Sigmoid colon (tissue), 7 donors: ENCODE data around the gene THAP4. TPM values are rescaled to one million over a fixed set of nuclear protein-coding genes. Genes with fewer than 3 reads are reported as not detected.

Source experiments
- DNase-seq: peaks from one replicate; pipeline ENCODE4 v3.0.0-alpha.2; 2019
- H3K27ac ChIP-seq, 4 donors: fragments of 200-600 bp; sonication (generic); one replicate each; pipeline ENCODE4 v1.5.1; 2016 to 2019; ENCODE audit warnings: mild to moderate bottlenecking in 1 of 4
- H3K27me3 ChIP-seq, 3 donors: fragments of 200-600 bp; sonication (generic); one replicate each; pipeline ENCODE4 v1.5.1; 2019; ENCODE audit warnings: mild to moderate bottlenecking in 1 of 3
- H3K36me3 ChIP-seq, 4 donors: fragments of 200-600 bp; sonication (generic); one replicate each; pipeline ENCODE4 v1.5.1; 2016 to 2019
- H3K4me1 ChIP-seq, 4 donors: fragments of 200-600 bp; sonication (generic); one replicate each; pipeline ENCODE4 v1.5.1; 2017 to 2019
- H3K4me3 ChIP-seq, 4 donors: fragments of 200-600 bp; sonication (generic); one replicate each; pipeline ENCODE4 v1.5.1; 2017 to 2019; ENCODE audit warnings: mild to moderate bottlenecking in 2 of 4, moderate library complexity in 1 of 4
- H3K9me3 ChIP-seq, 4 donors: fragments of 200-600 bp in 3 of 4; sonication (generic) in 3 of 4; one replicate each; pipeline versions ENCODE4 v1.5.1 to v1.6.1; 2013 to 2019
- CTCF ChIP-seq, 4 experiments: fragments of 450-650 bp in 3 of 4; fragments of 200-600 bp in 1 of 4; IDR thresholded peaks; one replicate each; pipeline ENCODE4 v1.5.1; 2016 to 2019; ENCODE audit warnings: antibody characterized with exemption in 4 of 4, mild to moderate bottlenecking in 3 of 4, moderate library complexity in 2 of 4
- EP300 ChIP-seq, 4 donors: sonication (generic); formaldehyde crosslinking; IDR thresholded peaks; one replicate each; pipeline ENCODE4 v1.6.1; 2017; ENCODE audit warnings: antibody characterized with exemption in 4 of 4
- POLR2A ChIP-seq, 2 donors: fragments of 450-650 bp; IDR thresholded peaks; one replicate each; pipeline ENCODE4 v1.6.1; 2016; ENCODE audit warnings: antibody characterized with exemption in 2 of 2, mild to moderate bottlenecking in 2 of 2, moderate library complexity in 2 of 2
- POLR2AphosphoS5 ChIP-seq, 4 donors: sonication (generic); formaldehyde crosslinking; IDR thresholded peaks; one replicate each; pipeline ENCODE4 v1.6.1; 2017; ENCODE audit warnings: antibody characterized with exemption in 4 of 4
- WGBS, 2 donors: extraction: QIAGEN DNeasy Blood & Tissue Kit; methylation state at CpG; one replicate each; pipeline ENCODE4 v1.1.7; 2013; 5-methylcytosine and 5-hydroxymethylcytosine counted together
- intact Hi-C: fragments of 100-400 bp; cut with DNase I; formaldehyde crosslinking; loops from one replicate; pipeline ENCODE4 v1.15.1; 2023
- polyA plus RNA-seq, 3 donors: library from polyadenylated mRNA; stranded (reverse); fragments of 200-250 nt; gene quantifications; one replicate each; pipeline ENCODE4 v1.2.3, GENCODE V29; 2013
- total RNA-seq, 4 donors: library from RNA; depleted of rRNA; stranded (reverse); fragments of >200 nt; gene quantifications; one replicate each; pipeline ENCODE4 v1.1.0, GENCODE V29; 2016
- donor health status: healthy with polysubstance abuse.
- donor health status: Bipolar disorder and iron deficiency.
- donor health status: healthy.

The THAP4 gene
- total RNA-seq (10 to 100 TPM; 28.9 to 44.7 (median 38.4) TPM), polyA plus RNA-seq (100 to 1,000 TPM in 2 of 3 donors, 10 to 100 TPM in 1; 69.3 to 112 (median 109) TPM)

GRCh38 chr2:241637018-241637794 lies at the start of gene THAP4, which contains the start of gene ATG4B:
Gene THAP4, minus strand, starts transcription at chr2:241637158. Its CDS starts 141 bp downstream, at chr2:241637017.
Gene ATG4B, plus strand, starts transcription at chr2:241637693. Its CDS starts 22 bp downstream, at chr2:241637715.
- WGBS, 2 donors, result 0% methylated on average over 123 of the region's 123 CpGs
- no peaks in the 10 kb centered on the region for H3K9me3 ChIP-seq
- peak within 1 kb of the TSS; percentile 57 to 95 (median 81) for H3K4me3 ChIP-seq
- peaks cover 0 to 66% (median 59%) of the 10 kb centered on the region in 4 donors for H3K4me1 ChIP-seq
- peaks cover 12 to 18% (median 15%) of the 10 kb centered on the region in 4 donors for H3K36me3 ChIP-seq
- no peaks in the 10 kb centered on the region for H3K27me3 ChIP-seq
- DNase-seq, result peak; percentile 91
- intact Hi-C loops, result loop anchor here (1.0 to 10.0 kb wide), 7 partner anchors 27 to 322 kb away; partner anchors contain the start of genes DTYMK, FARP2, HDLBP and ING5
- H3K27ac ChIP-seq, result peak within 1 kb of the TSS; percentile 90 to 99 (median 94)
- TF ChIP-seq CTCF (IDR thresholded peaks at IDR 0.05), result no peak
- no peak for TF ChIP-seq EP300 (IDR thresholded peaks at IDR 0.05)
- peak; percentile 73 to 97 (median 90) for TF ChIP-seq POLR2AphosphoS5 (IDR thresholded peaks at IDR 0.05)
- TF ChIP-seq POLR2A (IDR thresholded peaks at IDR 0.05), result peak; percentile 25 to 41

GRCh38 chr2:241686324-241686649 lies 49.3 kb upstream of the THAP4 start:
- Histone ChIP-seq H3K4me3 (peak overlapping the region; percentile 79 to 95 (median 84)), H3K27me3 (no peaks in the 10 kb centered on the region), H3K4me1 (peaks cover 0 to 40% (median 30%) of the 10 kb centered on the region in 4 donors), H3K36me3 (peaks cover 0 to 21% (median 9%) of the 10 kb centered on the region in 4 donors), H3K27ac (peak overlapping the region; percentile 93 to 95 (median 94)), H3K9me3 (no peaks in the 10 kb centered on the region)
- DNase-seq, result no peak
- 0 to 1% methylated on average over 37 of the region's 37 CpGs for WGBS, 2 donors
- no peak for TF ChIP-seq EP300 (IDR thresholded peaks at IDR 0.05)
- TF ChIP-seq POLR2AphosphoS5 (IDR thresholded peaks at IDR 0.05), result no peak
- TF ChIP-seq POLR2A (IDR thresholded peaks at IDR 0.05), result no peak
- no peak for TF ChIP-seq CTCF (IDR thresholded peaks at IDR 0.05)
- intact Hi-C loops, result loop anchor here (2.0 to 5.0 kb wide), 3 partner anchors 15 to 369 kb away; partner anchors contain the start of genes ATG4B, HDLBP, SEPTIN2 and THAP4

- intact Hi-C loops, result no loop called here
- no peak overlapping the region for H3K4me3 ChIP-seq
- H3K27me3 ChIP-seq, result no peaks in the 10 kb centered on the region
- peak in 2 of 4 donors; percentile 22 to 49 for TF ChIP-seq POLR2AphosphoS5 (IDR thresholded peaks at IDR 0.05)
- no peak for TF ChIP-seq CTCF (IDR thresholded peaks at IDR 0.05)
- H3K36me3 ChIP-seq, result peaks cover 0 to 44% (median 10%) of the 10 kb centered on the region in 4 donors
- 89 to 91% methylated on average over 14 of the region's 14 CpGs for WGBS, 2 donors
- H3K4me1 ChIP-seq, result peaks cover 0 to 25% (median 22%) of the 10 kb centered on the region in 4 donors
- H3K9me3 ChIP-seq, result no peaks in the 10 kb centered on the region
- H3K27ac ChIP-seq, result peak overlapping the region; percentile 45 to 74 (median 58)
- peak; percentile 75 for DNase-seq
Observed at GRCh38 chr2:241680827-241681599, 44.1 kb upstream of the THAP4 start.

GRCh38 chr2:241680044-241680443 lies 43.1 kb upstream of the THAP4 start:
- Histone ChIP-seq H3K36me3 (peaks cover 0 to 47% (median 11%) of the 10 kb centered on the region in 4 donors), H3K4me1 (peaks cover 0 to 20% (median 16%) of the 10 kb centered on the region in 4 donors), H3K27me3 (no peaks in the 10 kb centered on the region), H3K4me3 (no peak overlapping the region), H3K27ac (peak overlapping the region in 3 of 4 donors; percentile 57 to 74 (median 59)), H3K9me3 (no peaks in the 10 kb centered on the region)
- no peak for DNase-seq
- TF ChIP-seq EP300 (IDR thresholded peaks at IDR 0.05), result no peak
- no peak for TF ChIP-seq POLR2A (IDR thresholded peaks at IDR 0.05)
- no peak for TF ChIP-seq CTCF (IDR thresholded peaks at IDR 0.05)
- TF ChIP-seq POLR2AphosphoS5 (IDR thresholded peaks at IDR 0.05), result no peak
- 94 to 96% methylated on average over 12 of the region's 12 CpGs for WGBS, 2 donors
- intact Hi-C loops, result no loop called here
